PC-3 (cell line): Measurements from ENCODE around the gene RNF183. TPM values are rescaled to one million over a fixed set of nuclear protein-coding genes. Genes with fewer than 3 reads are reported as not detected.

Experiments
- ATAC-seq: fragments of 200-7000 bp; cut with Tn5 transposase; 2 replicates; pipeline ENCODE4 v1.9.1; 2020; ENCODE audit warnings: mild to moderate bottlenecking, moderate library complexity
- Bru-seq: library from RNA; stranded (reverse); fragments of 400-500 nt; gene quantifications from one replicate; lab custom pipeline; 2021; lab: Mats Ljungman, UMichigan
- BruChase-seq, 2 experiments: library from RNA; stranded (reverse); fragments of 400-500 nt; gene quantifications; one replicate each; lab custom pipeline; 2021; lab: Mats Ljungman, UMichigan
- BruUV-seq: library from RNA; stranded (reverse); fragments of 400-500 nt; replicated peaks from 2 replicates; lab custom pipeline; 2021; lab: Mats Ljungman, UMichigan
- CTCF ChIA-PET: fragments of 300-600 bp; sonication (Branson Sonifier 250); formaldehyde crosslinking; loops from one replicate; lab custom pipeline; 2022; ENCODE audit warnings: antibody characterized with exemption; lab: Charles Lee
- POLR2A ChIA-PET: fragments of 300-600 bp; sonication (Branson Sonifier 250); formaldehyde crosslinking; loops from one replicate; lab custom pipeline; 2022; ENCODE audit warnings: antibody characterized with exemption; ENCODE audit not compliant: unreplicated experiment; lab: Charles Lee
- DNase-seq: peaks from one replicate; pipeline ENCODE4 v3.0.0-alpha.2; 2015
- H2AFZ ChIP-seq: fragments of 300-600 bp; sonication (generic); 2 replicates; pipeline ENCODE4 v1.6.0; 2016; ENCODE audit warnings: antibody characterized with exemption, low read length
- H3F3A ChIP-seq: fragments of 300-600 bp; sonication (generic); one replicate; pipeline ENCODE4 v1.6.0; 2017; ENCODE audit warnings: antibody characterized with exemption, low read length, control low read depth, mild to moderate bottlenecking; ENCODE audit not compliant: unreplicated experiment
- H3K27ac ChIP-seq: fragments of 300-600 bp; sonication (generic); 2 replicates; pipeline ENCODE4 v1.5.1; 2016; ENCODE audit warnings: mild to moderate bottlenecking, low read length
- H3K27me3 ChIP-seq: fragments of 300-600 bp; sonication (generic); 2 replicates; pipeline ENCODE4 v1.6.1; 2016; ENCODE audit warnings: low read length, mixed read lengths
- H3K36me3 ChIP-seq: fragments of 300-600 bp; sonication (generic); 2 replicates; pipeline ENCODE4 v1.6.1; 2016; ENCODE audit warnings: low read depth, mixed run types, low read length, mixed read lengths
- H3K4me1 ChIP-seq: fragments of 300-600 bp; sonication (generic); 2 replicates; pipeline ENCODE4 v1.5.1; 2016; ENCODE audit warnings: low read length; ENCODE audit not compliant: insufficient read depth
- H3K4me2 ChIP-seq: fragments of 300-600 bp; sonication (generic); 2 replicates; pipeline ENCODE4 v1.6.0; 2016; ENCODE audit warnings: low read length
- H3K4me3 ChIP-seq: fragments of 300-600 bp; sonication (generic); 2 replicates; pipeline ENCODE4 v1.5.1; 2016; ENCODE audit warnings: mild to moderate bottlenecking, low read length, mixed read lengths
- H3K79me2 ChIP-seq: fragments of 300-600 bp; sonication (generic); 2 replicates; pipeline ENCODE4 v1.6.1; 2017; ENCODE audit warnings: low read length, mixed read lengths
- H3K9ac ChIP-seq: fragments of 300-600 bp; sonication (generic); 2 replicates; pipeline ENCODE4 v1.6.0; 2016; ENCODE audit warnings: mild to moderate bottlenecking, low read length
- H3K9me2 ChIP-seq: fragments of 300-600 bp; sonication (generic); replicated peaks from 2 replicates; pipeline ENCODE4 v1.6.1; 2016; ENCODE audit warnings: mixed run types, low read length, mixed read lengths
- H3K9me3 ChIP-seq: fragments of 300-600 bp; sonication (generic); 2 replicates; pipeline ENCODE4 v1.6.1; 2016; ENCODE audit warnings: low read length, mixed read lengths
- H4K20me1 ChIP-seq: fragments of 300-600 bp; sonication (generic); 2 replicates; pipeline ENCODE4 v1.6.1; 2016; ENCODE audit warnings: low read length, mixed read lengths
- CTCF ChIP-seq: fragments of 300-600 bp; sonication (generic); conservative IDR thresholded peaks from 2 replicates; pipeline ENCODE4 v1.5.1; 2017; ENCODE audit warnings: antibody characterized with exemption, low read depth, mild to moderate bottlenecking, low read length
- EZH2 ChIP-seq: fragments of 300-600 bp; sonication (generic); IDR thresholded peaks from one replicate; pipeline ENCODE4 v1.6.1; 2017; ENCODE audit warnings: antibody characterized with exemption, mild to moderate bottlenecking, low read length; ENCODE audit not compliant: unreplicated experiment
- EZH2phosphoT487 ChIP-seq: fragments of 300-600 bp; sonication (generic); IDR thresholded peaks from 2 replicates; pipeline ENCODE4 v1.6.1; 2018; ENCODE audit warnings: mild to moderate bottlenecking, antibody characterized with exemption, low read length, borderline replicate concordance
- intact Hi-C: fragments of 100-400 bp; cut with micrococcal nuclease; formaldehyde crosslinking; loops from 2 replicates; pipeline ENCODE4 v1.9.0; 2023
- long read RNA-seq: library from polyadenylated mRNA; unstranded; transcript quantifications from one replicate; pipeline ENCODE4 v2.0.0, GENCODE V29; 2021; ENCODE audit not compliant: unreplicated experiment
- total RNA-seq: library from RNA; depleted of rRNA; stranded (reverse); fragments of >200 nt; gene quantifications from 2 replicates; pipeline ENCODE4 v1.2.3, GENCODE V29; 2014; rRNA removed

The RNF183 gene, protein sequence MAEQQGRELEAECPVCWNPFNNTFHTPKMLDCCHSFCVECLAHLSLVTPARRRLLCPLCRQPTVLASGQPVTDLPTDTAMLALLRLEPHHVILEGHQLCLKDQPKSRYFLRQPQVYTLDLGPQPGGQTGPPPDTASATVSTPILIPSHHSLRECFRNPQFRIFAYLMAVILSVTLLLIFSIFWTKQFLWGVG
- total RNA-seq, result not detected in 2 replicates
- Bru-seq, nascent RNA, result percentile 10 among the genes with signal in this experiment
- BruChase-seq, experiment 1, labeled RNA remaining after a 6-hour chase, result percentile 14 among the genes with signal in this experiment
- BruChase-seq, experiment 2, labeled RNA remaining after a 2-hour chase, result percentile 28 among the genes with signal in this experiment
- long read RNA-seq, result 0 reads

DNA sequence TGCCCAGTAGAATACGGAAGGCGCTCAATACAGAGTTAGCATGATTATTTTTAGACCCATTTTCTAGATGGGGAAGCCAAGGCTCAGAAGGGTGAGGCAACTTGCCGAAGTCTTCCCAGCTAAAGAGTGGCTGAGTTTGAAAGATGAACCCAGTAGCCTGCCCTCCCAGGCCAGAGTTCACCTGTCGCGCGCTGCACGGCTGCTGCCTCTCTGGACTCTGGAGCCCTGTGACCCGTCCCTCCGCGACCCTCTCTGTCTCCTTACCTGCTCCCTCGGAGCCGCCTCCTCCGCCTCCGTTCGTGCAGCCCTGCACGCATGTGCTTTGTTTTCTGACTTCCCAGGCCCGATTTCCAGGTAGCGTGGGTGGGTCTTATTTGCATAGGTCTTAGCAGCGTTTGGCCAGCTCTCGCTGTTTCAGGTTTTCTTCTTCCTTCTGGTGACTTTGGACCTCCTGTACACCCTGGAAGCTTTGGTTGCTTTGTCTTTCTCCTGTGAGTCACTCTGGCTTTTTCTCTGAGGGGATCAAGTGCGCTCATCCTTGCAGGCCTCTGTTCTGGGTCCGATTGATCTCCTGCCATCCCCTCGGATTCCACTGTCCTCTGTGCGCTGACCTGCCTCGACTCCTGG lies at the start of gene RNF183:
TSS of gene RNF183 (minus strand) at position 585 of the 627 bp plus-strand sequence. CDS start 5,192 bp downstream, outside the sequence.
- TF ChIP-seq EZH2phosphoT487 (no peak), CTCF (no peak)

GRCh38 chr9:113352411-113352810 lies 49.2 kb upstream of the RNF183 start:
- CTCF ChIA-PET, result no interaction called here
- Histone ChIP-seq H3K27me3 (no peaks in the 10 kb centered on the region), H3K4me3 (no peak overlapping the region), H2AFZ (no peak overlapping the region), H3K9me2 (no peaks in the 10 kb centered on the region), H3K9me3 (no peaks in the 10 kb centered on the region), H3K9ac (peak overlapping the region; percentile 18; the same call in 1 of the 2 replicates), H4K20me1 (no peaks in the 10 kb centered on the region), H3F3A (no peaks in the 10 kb centered on the region), H3K4me1 (peaks cover 31% of the 10 kb centered on the region), H3K36me3 (no peaks in the 10 kb centered on the region), H3K27ac (peak overlapping the region; percentile 72), H3K4me2 (peak overlapping the region; percentile 67), H3K79me2 (peaks cover 17% of the 10 kb centered on the region)
- BruUV-seq, result no TSS peak
- peak; percentile 33; the same call in 1 of the 2 replicates for ATAC-seq
- POLR2A ChIA-PET, result no interaction called here
- TF ChIP-seq EZH2, result no peak
- TF ChIP-seq EZH2phosphoT487, result no peak
- TF ChIP-seq CTCF, result no peak
- DNase-seq, result peak; percentile 53
- intact Hi-C loops, result no loop called here

More for the DNA sequence above, at the start of gene RNF183:
- Histone ChIP-seq H4K20me1 (no peaks in the 10 kb centered on the region), H3K79me2 (no peaks in the 10 kb centered on the region), H3K4me3 (no peak within 1 kb of the TSS), H3K4me1 (no peaks in the 10 kb centered on the region), H3F3A (no peaks in the 10 kb centered on the region), H3K9ac (no peak within 1 kb of the TSS), H3K9me3 (no peaks in the 10 kb centered on the region), H3K27ac (no peak within 1 kb of the TSS), H3K27me3 (no peaks in the 10 kb centered on the region), H2AFZ (no peak within 1 kb of the TSS), H3K36me3 (no peaks in the 10 kb centered on the region), H3K9me2 (no peaks in the 10 kb centered on the region), H3K4me2 (no peak within 1 kb of the TSS)
- POLR2A ChIA-PET, result no interaction called here
- intact Hi-C loops, result loop anchor here (10.0 kb wide), 1 partner anchor 352 kb away; no protein-coding TSS in a partner anchor
- ATAC-seq, result no peak
- DNase-seq, result no peak
- BruUV-seq, result no TSS peak
- CTCF ChIA-PET, result no interaction called here
